PC-9 (cell line): Measurements from ENCODE around the gene ZNF525. TPM values are rescaled to one million over a fixed set of nuclear protein-coding genes. Genes with fewer than 3 reads are reported as not detected.
"Not testable (repeated sequence)": the region's sequence is repeated elsewhere in the genome, so short reads cannot be mapped to it uniquely, and the experiment has no call there.

ENCODE experiments used
- BruUV-seq: library from RNA; stranded (reverse); fragments of 400-500 nt; replicated peaks from 2 replicates; lab custom pipeline; 2021; lab: Mats Ljungman, UMichigan
- CTCF ChIA-PET: fragments of 300-600 bp; sonication (Branson Sonifier 250); formaldehyde crosslinking; loops from one replicate; lab custom pipeline; 2022; ENCODE audit warnings: antibody characterized with exemption; lab: Charles Lee
- POLR2A ChIA-PET: fragments of 300-600 bp; sonication (Branson Sonifier 250); formaldehyde crosslinking; loops from one replicate; lab custom pipeline; 2022; ENCODE audit warnings: antibody characterized with exemption; ENCODE audit not compliant: unreplicated experiment; lab: Charles Lee
- DNase-seq, 2 experiments: peaks; one replicate each; pipeline versions ENCODE4 v3.0.0 to v3.0.0-alpha.2; 2015 to 2022; ENCODE audit warnings: mixed read lengths in 1 of 2
- H2AFZ ChIP-seq: fragments of 200-600 bp; sonication (generic); 2 replicates; pipeline ENCODE4 v1.8.1; 2017; ENCODE audit warnings: antibody characterized with exemption
- H3F3A ChIP-seq: fragments of 200-600 bp; sonication (generic); 2 replicates; pipeline ENCODE4 v1.8.1; 2017; ENCODE audit warnings: antibody characterized with exemption, mild to moderate bottlenecking, low read depth; ENCODE audit not compliant: insufficient read depth
- H3K27ac ChIP-seq: fragments of 200-600 bp; sonication (generic); 2 replicates; pipeline ENCODE4 v1.6.1; 2016; ENCODE audit warnings: mixed run types
- H3K27me3 ChIP-seq: fragments of 200-600 bp; sonication (generic); 2 replicates; pipeline ENCODE4 v1.6.1; 2016; ENCODE audit warnings: low read depth, mixed run types; ENCODE audit not compliant: insufficient read depth
- H3K36me3 ChIP-seq: fragments of 200-600 bp; sonication (generic); 2 replicates; pipeline ENCODE4 v1.6.1; 2016; ENCODE audit warnings: low read depth, mixed run types
- H3K4me1 ChIP-seq: fragments of 200-600 bp; sonication (generic); replicated peaks from 2 replicates; pipeline ENCODE4 v1.6.1; 2016; ENCODE audit warnings: mixed run types; ENCODE audit not compliant: insufficient read depth
- H3K4me2 ChIP-seq: fragments of 200-600 bp; sonication (generic); 2 replicates; pipeline ENCODE4 v1.6.1; 2017; ENCODE audit warnings: mixed run types
- H3K4me3 ChIP-seq: fragments of 200-600 bp; sonication (generic); 2 replicates; pipeline ENCODE4 v1.6.1; 2016; ENCODE audit warnings: mixed run types
- H3K79me2 ChIP-seq: fragments of 200-600 bp; sonication (generic); 2 replicates; pipeline ENCODE4 v1.6.1; 2017; ENCODE audit warnings: low read depth, mixed run types
- H3K9me2 ChIP-seq: fragments of 200-600 bp; sonication (generic); 2 replicates; pipeline ENCODE4 v1.8.1; 2017; ENCODE audit warnings: mild to moderate bottlenecking; ENCODE audit not compliant: insufficient read depth
- H3K9me3 ChIP-seq: fragments of 200-600 bp; sonication (generic); 2 replicates; pipeline ENCODE4 v1.8.1; 2016; ENCODE audit warnings: low read depth; ENCODE audit not compliant: insufficient read depth
- H4K20me1 ChIP-seq: fragments of 200-600 bp; sonication (generic); 2 replicates; pipeline ENCODE4 v1.8.1; 2017; ENCODE audit not compliant: insufficient read depth
- EZH2 ChIP-seq: fragments of 200-600 bp; sonication (generic); IDR thresholded peaks from 2 replicates; pipeline ENCODE4 v1.8.0; 2017; ENCODE audit warnings: antibody characterized with exemption, low read depth
- intact Hi-C: fragments of 100-400 bp; cut with micrococcal nuclease; formaldehyde crosslinking; loops from one replicate; pipeline ENCODE4 v1.10.0; 2022; ENCODE audit not compliant: unreplicated experiment
- total RNA-seq: library from RNA; stranded (reverse); gene quantifications from 2 replicates; pipeline ENCODE4 v1.2.3, GENCODE V29; 2021
- TF ChIP-seq, protein P1 (sequence below): fragments of 200-600 bp; sonication (generic); conservative IDR thresholded peaks from 2 replicates; pipeline ENCODE4 v1.6.1; 2017; ENCODE audit warnings: mixed run types, antibody characterized with exemption, mild to moderate bottlenecking, moderate library complexity

Gene ZNF525
- total RNA-seq, 1 experiment from 2014 or later: 21.8 TPM

DNA sequence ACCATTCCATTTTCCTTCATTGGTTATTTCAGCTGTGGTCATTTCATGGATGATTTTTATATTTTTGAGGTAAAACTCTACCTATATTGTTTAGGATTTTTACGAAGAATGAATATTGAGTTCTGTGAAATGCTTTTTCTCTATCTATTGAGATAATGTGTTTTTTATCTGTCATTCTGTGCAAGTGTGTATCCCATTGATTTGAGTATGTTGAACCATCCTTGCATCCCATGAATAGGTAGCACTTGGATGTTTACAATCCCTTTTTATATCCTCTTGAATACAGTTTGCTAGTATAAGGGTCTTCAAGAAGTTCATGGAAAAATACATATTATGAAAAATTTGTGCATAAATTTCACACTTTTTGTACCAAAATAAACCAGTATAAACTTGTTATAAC, 9.8 kb upstream of the ZNF525 start:
- intact Hi-C loops: no loop called here
- ChIA-PET POLR2A (no interaction called here), CTCF (no interaction called here)
- no peaks in the 10 kb centered on the region for H3K4me1 ChIP-seq
- H4K20me1 ChIP-seq: no peaks in the 10 kb centered on the region
- no peaks in the 10 kb centered on the region for H3K27me3 ChIP-seq
- peaks cover 28% of the 10 kb centered on the region for H3K36me3 ChIP-seq
- no peak overlapping the region for H3K27ac ChIP-seq
- BruUV-seq: no TSS peak
- peaks cover 72% of the 10 kb centered on the region for H3K9me3 ChIP-seq
- no peak overlapping the region for H3K4me2 ChIP-seq
- peaks cover 5% of the 10 kb centered on the region; the same call in 1 of the 2 replicates for H3F3A ChIP-seq
- H2AFZ ChIP-seq: no peak overlapping the region
- H3K4me3 ChIP-seq: no peak overlapping the region
- H3K79me2 ChIP-seq: no peaks in the 10 kb centered on the region
- TF ChIP-seq, protein P1, sequence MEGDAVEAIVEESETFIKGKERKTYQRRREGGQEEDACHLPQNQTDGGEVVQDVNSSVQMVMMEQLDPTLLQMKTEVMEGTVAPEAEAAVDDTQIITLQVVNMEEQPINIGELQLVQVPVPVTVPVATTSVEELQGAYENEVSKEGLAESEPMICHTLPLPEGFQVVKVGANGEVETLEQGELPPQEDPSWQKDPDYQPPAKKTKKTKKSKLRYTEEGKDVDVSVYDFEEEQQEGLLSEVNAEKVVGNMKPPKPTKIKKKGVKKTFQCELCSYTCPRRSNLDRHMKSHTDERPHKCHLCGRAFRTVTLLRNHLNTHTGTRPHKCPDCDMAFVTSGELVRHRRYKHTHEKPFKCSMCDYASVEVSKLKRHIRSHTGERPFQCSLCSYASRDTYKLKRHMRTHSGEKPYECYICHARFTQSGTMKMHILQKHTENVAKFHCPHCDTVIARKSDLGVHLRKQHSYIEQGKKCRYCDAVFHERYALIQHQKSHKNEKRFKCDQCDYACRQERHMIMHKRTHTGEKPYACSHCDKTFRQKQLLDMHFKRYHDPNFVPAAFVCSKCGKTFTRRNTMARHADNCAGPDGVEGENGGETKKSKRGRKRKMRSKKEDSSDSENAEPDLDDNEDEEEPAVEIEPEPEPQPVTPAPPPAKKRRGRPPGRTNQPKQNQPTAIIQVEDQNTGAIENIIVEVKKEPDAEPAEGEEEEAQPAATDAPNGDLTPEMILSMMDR: no peak
- no peak for TF ChIP-seq EZH2
- DNase-seq: no peak
- H3K9me2 ChIP-seq: no peaks in the 10 kb centered on the region

DNA sequence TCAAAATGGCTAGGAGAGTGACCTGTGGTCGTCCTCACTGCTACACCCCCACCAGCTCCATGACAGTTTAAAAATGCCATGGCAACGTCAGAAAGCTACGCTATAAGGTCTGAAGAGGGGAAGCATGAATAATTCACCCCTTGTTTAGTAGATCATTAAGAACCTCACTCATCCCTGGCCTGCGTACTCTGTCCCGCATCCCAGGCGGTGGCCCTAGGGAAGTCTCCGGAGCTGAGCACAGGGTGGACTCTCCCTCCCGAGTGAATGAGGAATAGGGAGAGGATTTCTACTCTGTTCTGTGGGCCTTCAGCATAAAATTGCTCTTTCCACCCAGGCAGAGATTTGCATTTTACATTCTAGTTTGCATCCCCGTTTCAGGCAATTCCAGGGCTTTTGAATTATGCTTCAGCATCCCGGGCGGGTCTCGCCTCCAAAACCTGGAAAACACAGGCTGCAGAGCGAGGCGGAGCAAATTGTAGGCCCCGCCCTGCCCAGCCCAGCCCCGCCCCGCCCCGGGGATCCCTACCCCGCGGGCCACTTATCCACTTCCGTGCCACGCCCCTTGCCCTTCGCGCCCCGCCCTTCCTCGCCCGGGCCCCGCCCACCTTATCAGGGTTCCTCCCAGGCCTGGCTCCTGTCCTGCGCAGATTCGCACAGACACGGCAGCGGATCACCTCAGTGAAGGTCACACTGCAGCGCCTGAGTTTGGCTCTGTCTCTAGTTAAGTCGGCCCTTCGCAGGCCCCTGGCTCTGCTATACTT, 7.5 kb upstream of the ZNF525 start:
- Histone ChIP-seq H3K27ac (no peak overlapping the region), H3K79me2 (no peaks in the 10 kb centered on the region), H3K36me3 (peaks cover 5% of the 10 kb centered on the region; the same call in 1 of the 2 replicates), H3K4me2 (no peak overlapping the region), H3K4me1 (no peaks in the 10 kb centered on the region), H3K27me3 (no peaks in the 10 kb centered on the region), H3F3A (peaks cover 5% of the 10 kb centered on the region; the same call in 1 of the 2 replicates), H3K4me3 (no peak overlapping the region), H3K9me2 (no peaks in the 10 kb centered on the region), H2AFZ (no peak overlapping the region), H4K20me1 (no peaks in the 10 kb centered on the region), H3K9me3 (peaks cover 50% of the 10 kb centered on the region)
- TF ChIP-seq, protein P1: no peak
- no peak for TF ChIP-seq EZH2
- no TSS peak for BruUV-seq
- intact Hi-C loops: no loop called here
- ChIA-PET CTCF (no interaction called here), POLR2A (no interaction called here)
- no peak for DNase-seq

DNA sequence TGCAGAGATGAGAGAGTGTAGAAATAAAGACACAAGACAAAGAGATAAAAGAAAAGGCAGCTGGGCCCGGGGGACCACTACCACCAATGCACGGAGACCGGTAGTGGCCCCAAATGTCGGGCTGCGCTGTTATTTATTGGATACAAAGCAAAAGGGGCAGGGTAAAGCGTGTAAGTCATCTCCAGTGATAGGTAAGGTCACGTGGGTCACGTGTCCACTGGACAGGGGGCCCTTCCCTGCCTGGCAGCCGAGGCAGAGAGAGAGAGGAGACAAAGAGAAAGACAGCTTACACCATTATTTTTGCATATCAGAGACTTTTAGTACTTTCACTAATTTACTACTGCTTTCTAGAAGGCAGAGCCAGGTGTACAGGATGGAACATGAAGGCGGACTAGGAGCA, 5.4 kb upstream of the ZNF525 start:
- H3K79me2 ChIP-seq, H3K36me3 ChIP-seq, DNase-seq, H3K4me1 ChIP-seq, H3K4me2 ChIP-seq, H3K9me2 ChIP-seq, H3K4me3 ChIP-seq, H3K27me3 ChIP-seq, H2AFZ ChIP-seq, H3K27ac ChIP-seq, POLR2A ChIA-PET, BruUV-seq, H3F3A ChIP-seq, CTCF ChIA-PET, H4K20me1 ChIP-seq: not testable (repeated sequence)
- intact Hi-C loops: loop anchor here (10.0 kb wide), 1 partner anchor 165 kb away; the partner anchor contains the start of gene ZNF665
- H3K9me3 ChIP-seq: peaks cover 34% of the 10 kb centered on the region
